Measurements from ENCODE around the gene MRFAP1L1. TPM values are rescaled to one million over a fixed set of nuclear protein-coding genes. Genes with fewer than 3 reads are reported as not detected.

MRFAP1L1 gene
- total and polyA plus RNA-seq, 9 of the 15 experiments (the other 6 are each of a cell fraction or from before 2014, with no cell fraction given): 37.6 to 111 (median 83.8) TPM

DNA sequence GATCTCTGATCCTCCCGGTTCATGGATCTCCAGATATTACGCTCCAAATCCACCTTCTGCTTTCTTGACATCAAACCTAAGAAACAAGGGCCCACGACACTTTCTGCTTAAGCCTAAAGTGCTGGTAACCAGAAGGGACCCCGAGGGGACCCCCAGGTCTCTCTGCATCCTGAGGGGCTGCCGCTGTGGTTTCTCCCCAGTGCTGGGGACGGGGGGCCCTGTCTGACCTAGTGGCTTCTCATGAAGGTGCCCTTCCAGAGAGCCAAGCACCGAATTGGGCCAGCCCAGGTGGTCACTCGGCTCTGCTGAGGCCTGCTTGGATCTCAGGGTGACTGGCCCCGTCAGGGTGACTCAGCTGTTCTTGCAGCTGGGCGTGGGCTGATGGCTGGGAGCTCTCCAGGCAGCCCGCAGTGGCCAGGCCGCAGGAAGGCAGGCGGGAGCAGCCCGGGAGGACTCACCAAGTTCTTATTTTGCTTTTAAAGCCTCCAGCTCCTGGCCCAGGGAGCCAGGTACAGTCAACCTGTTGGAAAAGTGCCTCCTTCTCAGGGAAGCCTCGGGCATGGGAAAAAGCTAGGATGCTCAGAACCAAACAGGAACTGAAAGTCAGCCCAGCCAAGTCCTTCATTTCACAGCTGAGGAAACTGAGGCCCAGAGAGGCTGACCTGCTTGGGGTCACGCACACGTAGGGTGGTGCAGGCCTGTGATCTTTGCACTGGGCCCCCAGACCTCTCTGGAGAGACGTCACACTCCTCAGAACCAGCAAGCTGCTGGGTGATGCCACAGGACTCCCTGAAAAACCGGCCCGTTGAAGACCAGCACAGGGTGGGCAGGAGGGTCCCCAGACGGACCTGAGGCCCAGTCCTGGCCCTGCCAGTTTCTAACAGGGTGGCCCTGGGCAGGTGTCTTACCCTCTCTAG lies 23.0 kb upstream of the MRFAP1L1 start (continued):
- TF ChIP-seq TEAD1 (CRISPR knock-in tag; IDR thresholded peaks at IDR 0.05): peak in 1 of 2 experiments; percentile 68; a peak in 1 of 4 replicates
- TF ChIP-seq ZBTB1 (CRISPR knock-in tag; IDR thresholded peaks at IDR 0.05; ENCODE audit: borderline replicate concordance, low read depth): peak; percentile 70; the same call in 1 of the 2 replicates
- TF ChIP-seq ZBED1 (IDR thresholded peaks at IDR 0.05): no peak
- TF ChIP-seq POLR2G (IDR thresholded peaks at IDR 0.05; ENCODE audit: low read depth, low read length): peak; percentile 92
- TF ChIP-seq, protein P1, sequence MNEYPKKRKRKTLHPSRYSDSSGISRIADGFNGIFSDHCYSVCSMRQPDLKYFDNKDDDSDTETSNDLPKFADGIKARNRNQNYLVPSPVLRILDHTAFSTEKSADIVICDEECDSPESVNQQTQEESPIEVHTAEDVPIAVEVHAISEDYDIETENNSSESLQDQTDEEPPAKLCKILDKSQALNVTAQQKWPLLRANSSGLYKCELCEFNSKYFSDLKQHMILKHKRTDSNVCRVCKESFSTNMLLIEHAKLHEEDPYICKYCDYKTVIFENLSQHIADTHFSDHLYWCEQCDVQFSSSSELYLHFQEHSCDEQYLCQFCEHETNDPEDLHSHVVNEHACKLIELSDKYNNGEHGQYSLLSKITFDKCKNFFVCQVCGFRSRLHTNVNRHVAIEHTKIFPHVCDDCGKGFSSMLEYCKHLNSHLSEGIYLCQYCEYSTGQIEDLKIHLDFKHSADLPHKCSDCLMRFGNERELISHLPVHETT (CRISPR knock-in tag; conservative IDR thresholded peaks at IDR 0.05 in 1 of 2, IDR thresholded peaks at IDR 0.05 in 1 of 2): peak in 1 of 2 experiments; percentile 84; a peak in 2 of 4 replicates
- TF ChIP-seq, protein P2, sequence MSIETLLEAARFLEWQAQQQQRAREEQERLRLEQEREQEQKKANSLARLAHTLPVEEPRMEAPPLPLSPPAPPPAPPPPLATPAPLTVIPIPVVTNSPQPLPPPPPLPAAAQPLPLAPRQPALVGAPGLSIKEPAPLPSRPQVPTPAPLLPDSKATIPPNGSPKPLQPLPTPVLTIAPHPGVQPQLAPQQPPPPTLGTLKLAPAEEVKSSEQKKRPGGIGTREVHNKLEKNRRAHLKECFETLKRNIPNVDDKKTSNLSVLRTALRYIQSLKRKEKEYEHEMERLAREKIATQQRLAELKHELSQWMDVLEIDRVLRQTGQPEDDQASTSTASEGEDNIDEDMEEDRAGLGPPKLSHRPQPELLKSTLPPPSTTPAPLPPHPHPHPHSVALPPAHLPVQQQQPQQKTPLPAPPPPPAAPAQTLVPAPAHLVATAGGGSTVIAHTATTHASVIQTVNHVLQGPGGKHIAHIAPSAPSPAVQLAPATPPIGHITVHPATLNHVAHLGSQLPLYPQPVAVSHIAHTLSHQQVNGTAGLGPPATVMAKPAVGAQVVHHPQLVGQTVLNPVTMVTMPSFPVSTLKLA (conservative IDR thresholded peaks at IDR 0.05): peak in 1 of 2 experiments; percentile 35; a peak in 1 of 4 replicates
- TF ChIP-seq, protein P3, sequence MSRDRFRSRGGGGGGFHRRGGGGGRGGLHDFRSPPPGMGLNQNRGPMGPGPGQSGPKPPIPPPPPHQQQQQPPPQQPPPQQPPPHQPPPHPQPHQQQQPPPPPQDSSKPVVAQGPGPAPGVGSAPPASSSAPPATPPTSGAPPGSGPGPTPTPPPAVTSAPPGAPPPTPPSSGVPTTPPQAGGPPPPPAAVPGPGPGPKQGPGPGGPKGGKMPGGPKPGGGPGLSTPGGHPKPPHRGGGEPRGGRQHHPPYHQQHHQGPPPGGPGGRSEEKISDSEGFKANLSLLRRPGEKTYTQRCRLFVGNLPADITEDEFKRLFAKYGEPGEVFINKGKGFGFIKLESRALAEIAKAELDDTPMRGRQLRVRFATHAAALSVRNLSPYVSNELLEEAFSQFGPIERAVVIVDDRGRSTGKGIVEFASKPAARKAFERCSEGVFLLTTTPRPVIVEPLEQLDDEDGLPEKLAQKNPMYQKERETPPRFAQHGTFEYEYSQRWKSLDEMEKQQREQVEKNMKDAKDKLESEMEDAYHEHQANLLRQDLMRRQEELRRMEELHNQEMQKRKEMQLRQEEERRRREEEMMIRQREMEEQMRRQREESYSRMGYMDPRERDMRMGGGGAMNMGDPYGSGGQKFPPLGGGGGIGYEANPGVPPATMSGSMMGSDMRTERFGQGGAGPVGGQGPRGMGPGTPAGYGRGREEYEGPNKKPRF (IDR thresholded peaks at IDR 0.05; ENCODE audit: low read depth, low read length): no peak
- TF ChIP-seq CREB1 (IDR thresholded peaks at IDR 0.05): no peak
- 0 out of 2 replicates have a peak, but pooled peaks have one; percentile 18 for TF ChIP-seq CREB1 (CRISPR knock-in tag; IDR thresholded peaks at IDR 0.05)
- no peak for TF ChIP-seq MTA1 (IDR thresholded peaks at IDR 0.05; ENCODE audit: borderline replicate concordance)
- peak; percentile 55 for TF ChIP-seq MBD2 (IDR thresholded peaks at IDR 0.05; ENCODE audit: borderline replicate concordance, low read depth)
- TF ChIP-seq CXXC5 (CRISPR knock-in tag; IDR thresholded peaks at IDR 0.05): peak; percentile 90
- TF ChIP-seq PRMT5 (CRISPR knock-in tag; IDR thresholded peaks at IDR 0.05): no peak
- TF ChIP-seq LEF1 (IDR thresholded peaks at IDR 0.05): peak; percentile 69; the same call in 1 of the 2 replicates
- TF ChIP-seq HSF4 (CRISPR knock-in tag; IDR thresholded peaks at IDR 0.05; ENCODE audit: borderline replicate concordance): peak; percentile 89; the same call in 1 of the 2 replicates
- TF ChIP-seq, protein P4, sequence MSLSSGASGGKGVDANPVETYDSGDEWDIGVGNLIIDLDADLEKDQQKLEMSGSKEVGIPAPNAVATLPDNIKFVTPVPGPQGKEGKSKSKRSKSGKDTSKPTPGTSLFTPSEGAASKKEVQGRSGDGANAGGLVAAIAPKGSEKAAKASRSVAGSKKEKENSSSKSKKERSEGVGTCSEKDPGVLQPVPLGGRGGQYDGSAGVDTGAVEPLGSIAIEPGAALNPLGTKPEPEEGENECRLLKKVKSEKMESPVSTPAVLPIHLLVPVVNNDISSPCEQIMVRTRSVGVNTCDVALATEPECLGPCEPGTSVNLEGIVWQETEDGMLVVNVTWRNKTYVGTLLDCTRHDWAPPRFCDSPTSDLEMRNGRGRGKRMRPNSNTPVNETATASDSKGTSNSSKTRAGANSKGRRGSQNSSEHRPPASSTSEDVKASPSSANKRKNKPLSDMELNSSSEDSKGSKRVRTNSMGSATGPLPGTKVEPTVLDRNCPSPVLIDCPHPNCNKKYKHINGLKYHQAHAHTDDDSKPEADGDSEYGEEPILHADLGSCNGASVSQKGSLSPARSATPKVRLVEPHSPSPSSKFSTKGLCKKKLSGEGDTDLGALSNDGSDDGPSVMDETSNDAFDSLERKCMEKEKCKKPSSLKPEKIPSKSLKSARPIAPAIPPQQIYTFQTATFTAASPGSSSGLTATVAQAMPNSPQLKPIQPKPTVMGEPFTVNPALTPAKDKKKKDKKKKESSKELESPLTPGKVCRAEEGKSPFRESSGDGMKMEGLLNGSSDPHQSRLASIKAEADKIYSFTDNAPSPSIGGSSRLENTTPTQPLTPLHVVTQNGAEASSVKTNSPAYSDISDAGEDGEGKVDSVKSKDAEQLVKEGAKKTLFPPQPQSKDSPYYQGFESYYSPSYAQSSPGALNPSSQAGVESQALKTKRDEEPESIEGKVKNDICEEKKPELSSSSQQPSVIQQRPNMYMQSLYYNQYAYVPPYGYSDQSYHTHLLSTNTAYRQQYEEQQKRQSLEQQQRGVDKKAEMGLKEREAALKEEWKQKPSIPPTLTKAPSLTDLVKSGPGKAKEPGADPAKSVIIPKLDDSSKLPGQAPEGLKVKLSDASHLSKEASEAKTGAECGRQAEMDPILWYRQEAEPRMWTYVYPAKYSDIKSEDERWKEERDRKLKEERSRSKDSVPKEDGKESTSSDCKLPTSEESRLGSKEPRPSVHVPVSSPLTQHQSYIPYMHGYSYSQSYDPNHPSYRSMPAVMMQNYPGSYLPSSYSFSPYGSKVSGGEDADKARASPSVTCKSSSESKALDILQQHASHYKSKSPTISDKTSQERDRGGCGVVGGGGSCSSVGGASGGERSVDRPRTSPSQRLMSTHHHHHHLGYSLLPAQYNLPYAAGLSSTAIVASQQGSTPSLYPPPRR (CRISPR knock-in tag; IDR thresholded peaks at IDR 0.05; ENCODE audit: borderline replicate concordance): no peak; the same call in 1 of the 2 replicates
